HG02588 (cell line): ENCODE data around the gene KPNA2.

Experiments
- ATAC-seq: cut with Tn5 transposase; IDR thresholded peaks from one replicate; pipeline ENCODE4 v1.9.1; 2021; ENCODE audit warnings: mild to moderate bottlenecking, moderate library complexity; ENCODE audit not compliant: unreplicated experiment

KPNA2 gene

GRCh38 chr17:68095205-68095811 is 59.8 kb downstream of the KPNA2 start:
- no peak for ATAC-seq

GRCh38 chr17:68096111-68096510 is 60.6 kb downstream of the KPNA2 start:
- ATAC-seq, result no peak
